ENCODE results near the gene TMEFF2. TPM values are rescaled to one million over a fixed set of nuclear protein-coding genes. Genes with fewer than 3 reads are reported as not detected.

Gene TMEFF2
- total and polyA plus RNA-seq, 2 of the 8 experiments (the other 6 are each of a cell fraction or from before 2014, with no cell fraction given): 0.91 to 3.7 TPM

GRCh38 chr2:192157776-192158175 lies 37.0 kb downstream of the TMEFF2 start (continued):
- TF ChIP-seq CHD7 (IDR thresholded peaks at IDR 0.05; ENCODE audit: insufficient replicate concordance, low read length): no peak
- no peak for TF ChIP-seq TCF12 (IDR thresholded peaks at IDR 0.05; ENCODE audit: low read depth, low read length)
- TF ChIP-seq CHD1 (IDR thresholded peaks at IDR 0.05; ENCODE audit: low read depth, low read length): no peak
- no peak for TF ChIP-seq RXRA (IDR thresholded peaks at IDR 0.05; ENCODE audit: insufficient read depth, low read depth, low read length)
- TF ChIP-seq MAFK (IDR thresholded peaks at IDR 0.05; ENCODE audit: low read depth, low read length): no peak
- no peak for TF ChIP-seq SIX5 (IDR thresholded peaks at IDR 0.05; ENCODE audit: low read depth, low read length)
- TF ChIP-seq KDM5A (IDR thresholded peaks at IDR 0.05; ENCODE audit: low read length): no peak

All from H1 (cell line).